ENCODE data around the gene FXN.

Gene FXN

DNA sequence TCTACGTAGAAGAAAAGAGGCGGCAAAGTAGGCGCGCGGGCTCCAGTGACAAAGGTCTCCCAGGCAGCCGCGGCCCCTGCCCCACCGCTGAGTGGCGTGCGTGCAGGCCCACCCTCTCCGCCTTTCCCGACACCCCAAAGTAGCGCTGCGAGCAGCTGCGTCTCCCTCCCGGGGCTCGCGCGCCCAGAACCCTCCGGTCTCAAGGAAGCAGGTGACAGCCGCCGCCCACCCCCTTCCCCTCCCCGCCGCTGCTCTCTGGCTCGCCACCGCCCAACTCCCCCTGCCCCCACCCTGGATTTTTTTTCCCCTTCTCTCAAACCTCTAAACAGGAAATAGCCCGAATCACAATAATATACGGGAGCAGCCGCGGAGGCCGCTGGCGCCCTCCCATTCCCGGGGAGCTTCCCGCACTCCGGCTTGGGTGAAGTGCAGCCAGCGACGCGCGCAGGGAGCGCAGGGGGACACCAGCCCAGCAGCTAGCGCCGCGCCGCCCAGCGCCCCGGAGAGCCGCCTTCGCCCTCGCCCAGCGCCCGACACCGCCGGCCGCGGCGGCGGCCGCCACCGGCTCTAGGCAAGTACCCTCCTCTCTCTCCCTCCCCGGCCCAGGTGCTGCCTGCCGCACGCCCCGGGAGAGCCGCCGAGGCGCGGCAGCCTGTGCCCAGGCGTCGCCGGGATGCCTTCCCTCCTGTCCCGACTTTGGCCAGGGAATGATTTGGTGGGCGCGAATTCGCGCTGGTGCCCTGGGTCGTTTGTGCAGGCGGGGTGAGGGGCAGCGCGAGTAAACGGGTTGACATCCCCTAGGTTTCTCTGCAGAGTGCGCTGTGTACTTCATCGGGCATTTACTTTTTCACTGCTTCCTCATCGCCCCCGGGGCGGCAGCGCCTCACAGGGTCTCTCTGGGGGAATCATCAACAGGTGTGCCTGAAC, 85.9 kb downstream of the FXN start:
- peak; percentile 54 for DNase-seq
- in situ Hi-C loops (cut with HindIII; ENCODE audit: low pct_ligation_motif_present, low pct_unique_long_range_greater_than_20kb, low sequenced_read_pairs): no loop called here

- peak; percentile 74 for DNase-seq
- in situ Hi-C loops (cut with HindIII; ENCODE audit: low pct_ligation_motif_present, low pct_unique_long_range_greater_than_20kb, low sequenced_read_pairs): no loop called here
Observed at GRCh38 chr9:69122082-69122548, 86.6 kb downstream of the FXN start.

DNA sequence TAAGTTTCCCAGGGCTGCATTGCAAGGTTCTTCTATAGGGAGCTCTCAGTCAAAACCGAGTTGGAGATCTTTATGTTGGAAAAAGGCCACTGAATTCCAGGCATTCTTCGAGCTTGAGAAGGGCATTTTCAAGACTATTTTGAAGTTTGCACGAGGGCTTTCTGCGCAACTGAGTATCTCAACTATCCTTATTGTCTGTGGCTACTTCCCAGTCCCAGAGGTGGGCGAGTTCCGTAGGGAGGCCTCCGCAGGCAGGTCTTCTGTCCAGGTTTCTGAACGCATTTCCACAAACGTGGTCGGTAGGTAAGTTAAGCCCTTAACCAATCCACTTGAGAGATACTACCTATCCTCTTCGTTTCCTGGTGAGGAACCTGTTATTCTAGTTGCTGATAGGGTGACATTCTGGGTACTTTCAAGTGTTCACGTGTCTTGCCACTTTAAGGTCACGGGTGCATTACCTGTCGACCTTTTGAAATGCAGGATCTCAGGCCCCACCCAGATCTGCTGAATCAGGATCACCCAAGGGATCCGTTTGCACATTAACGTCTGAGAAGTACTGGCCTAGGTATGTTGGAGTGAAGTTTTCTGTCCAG, 87.1 kb downstream of the FXN start:
- DNase-seq: peak; percentile 74
- in situ Hi-C loops (cut with HindIII; ENCODE audit: low pct_ligation_motif_present, low pct_unique_long_range_greater_than_20kb, low sequenced_read_pairs): no loop called here

DNA sequence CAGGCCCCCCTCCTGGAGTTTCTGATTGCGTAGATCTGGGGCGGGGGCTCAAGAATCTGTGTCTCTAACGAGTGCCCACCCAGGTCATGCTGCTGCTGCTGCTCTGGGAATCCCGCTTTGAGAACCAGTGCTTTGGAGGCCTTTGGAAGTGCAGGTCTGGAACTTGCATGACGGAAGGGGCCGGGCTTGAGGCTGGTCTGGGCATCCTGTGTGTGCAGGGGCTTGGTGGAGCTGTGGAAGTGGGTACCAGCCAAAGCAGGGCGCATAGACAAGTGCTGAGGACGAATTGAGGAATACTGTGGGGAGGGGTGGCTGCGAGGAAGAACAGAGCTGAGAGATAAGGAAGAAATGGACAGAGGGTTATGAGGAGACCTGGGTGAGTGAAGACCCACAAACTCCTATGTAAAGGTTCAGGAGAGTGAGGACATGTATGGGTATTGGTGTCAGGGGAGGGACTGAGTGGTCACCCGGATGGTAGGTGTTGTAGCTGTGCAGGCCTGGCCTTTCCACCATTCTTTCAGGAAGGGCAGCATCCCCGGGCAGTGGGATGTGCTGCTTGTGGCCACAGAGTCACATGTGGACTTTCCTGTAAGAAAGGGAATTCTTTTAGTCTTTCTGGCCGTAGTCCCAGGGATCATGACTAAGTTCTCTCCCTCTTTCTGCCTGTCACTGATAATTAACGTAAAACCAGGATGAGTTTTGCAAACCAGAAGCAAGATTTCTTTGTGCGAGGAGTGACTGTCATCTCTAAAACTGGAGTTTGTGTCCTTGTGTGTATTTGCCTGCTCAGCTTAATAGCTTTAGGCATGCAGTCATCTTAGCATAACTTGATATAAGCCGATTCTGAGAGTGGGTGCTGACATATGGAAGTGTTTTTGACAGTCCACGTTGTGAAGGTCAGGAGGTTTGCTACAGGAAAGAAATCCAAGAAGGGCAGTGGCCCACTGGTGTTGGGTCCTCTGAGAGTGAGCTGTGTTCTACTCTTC, 95.2 kb downstream of the FXN start:
- peak; percentile 74 for DNase-seq
- in situ Hi-C loops (cut with HindIII; ENCODE audit: low pct_ligation_motif_present, low pct_unique_long_range_greater_than_20kb, low sequenced_read_pairs): no loop called here

DNA sequence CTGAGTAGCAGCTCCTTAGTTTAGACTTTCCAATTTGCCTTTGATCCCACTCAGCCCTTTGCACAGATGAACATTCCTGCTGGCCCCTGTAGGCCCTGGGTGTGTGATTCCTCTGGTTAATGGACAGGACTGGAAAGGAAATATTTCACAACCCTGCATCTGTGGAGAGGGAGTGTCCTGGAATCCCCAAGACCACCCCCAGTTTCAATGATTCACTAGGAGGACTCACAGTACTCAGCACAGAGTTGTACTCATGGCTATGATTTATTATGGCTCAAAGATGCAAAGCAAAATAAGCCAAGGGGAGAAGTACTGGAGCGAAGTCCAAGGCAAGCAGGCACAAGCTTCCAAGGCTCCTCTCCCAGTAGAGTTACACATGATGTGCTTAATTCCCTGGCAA, 96.1 kb downstream of the FXN start:
- in situ Hi-C loops (cut with HindIII; ENCODE audit: low pct_ligation_motif_present, low pct_unique_long_range_greater_than_20kb, low sequenced_read_pairs): no loop called here
- peak; percentile 92 for DNase-seq

GRCh38 chr9:69132361-69132760, 96.8 kb downstream of the FXN start:
- DNase-seq: no peak
- in situ Hi-C loops (cut with HindIII; ENCODE audit: low pct_ligation_motif_present, low pct_unique_long_range_greater_than_20kb, low sequenced_read_pairs): no loop called here

DNA sequence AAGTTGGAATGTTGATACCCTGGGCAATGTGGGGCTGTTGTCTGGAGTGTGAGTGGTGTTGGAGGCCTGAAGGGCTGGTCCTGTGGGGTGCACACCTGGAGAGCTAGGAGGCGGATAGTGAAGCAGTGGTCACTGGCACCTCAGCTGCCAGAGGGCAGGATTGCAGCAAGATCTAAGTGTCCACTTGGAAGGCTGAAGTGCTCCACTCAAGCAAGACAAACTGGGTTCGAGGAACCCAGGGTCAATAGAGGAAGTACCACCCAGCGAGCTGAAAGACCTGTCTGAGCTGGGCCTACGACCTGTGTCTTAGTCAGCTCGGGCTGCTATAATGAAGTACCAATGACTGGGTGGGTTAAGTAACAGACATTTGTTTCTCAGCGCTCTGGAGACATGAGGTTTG, 98.9 kb downstream of the FXN start:
- DNase-seq: no peak
- in situ Hi-C loops (cut with HindIII; ENCODE audit: low pct_ligation_motif_present, low pct_unique_long_range_greater_than_20kb, low sequenced_read_pairs): no loop called here

DNA sequence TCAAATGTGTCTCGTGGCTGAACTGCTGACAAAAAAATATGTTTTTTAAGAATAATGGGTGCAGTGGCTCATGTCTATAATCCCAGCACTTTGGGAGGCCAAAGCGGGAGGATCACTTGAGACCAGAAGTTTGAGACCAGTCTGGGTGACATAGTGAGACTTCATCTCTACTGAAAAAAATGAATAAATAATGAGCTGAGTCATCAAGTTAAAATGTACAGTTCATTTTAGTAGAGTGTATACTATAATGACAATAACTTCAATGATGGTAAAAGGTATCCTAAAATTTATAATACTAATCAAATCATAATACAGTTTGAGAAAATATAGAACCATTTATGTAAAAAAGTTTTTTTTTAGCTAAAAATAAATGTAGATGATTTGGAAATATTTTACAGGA, 100.6 kb downstream of the FXN start:
- no peak for DNase-seq
- in situ Hi-C loops (cut with HindIII; ENCODE audit: low pct_ligation_motif_present, low pct_unique_long_range_greater_than_20kb, low sequenced_read_pairs): no loop called here

DNA sequence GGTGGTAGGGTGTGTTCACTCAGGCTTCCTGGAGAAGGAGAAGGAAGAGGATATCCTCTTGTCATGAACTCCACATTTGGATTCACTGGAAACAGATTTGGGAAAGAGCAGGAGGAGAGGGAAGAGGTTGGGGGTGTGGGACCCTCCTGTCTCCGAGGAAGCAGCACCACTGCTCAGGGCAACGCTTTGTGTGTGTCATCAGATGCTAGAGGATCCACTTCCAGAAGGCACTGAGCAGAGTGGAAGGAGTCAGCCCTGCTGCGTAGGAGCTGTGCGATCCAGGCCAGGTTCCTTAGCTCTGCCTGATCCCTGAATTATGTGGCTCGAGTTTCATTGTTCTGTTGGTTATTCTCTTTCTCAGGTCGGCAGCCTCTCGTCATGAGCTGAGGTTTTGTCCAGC, 101.2 kb downstream of the FXN start:
- DNase-seq: no peak
- in situ Hi-C loops (cut with HindIII; ENCODE audit: low pct_ligation_motif_present, low pct_unique_long_range_greater_than_20kb, low sequenced_read_pairs): no loop called here

DNA sequence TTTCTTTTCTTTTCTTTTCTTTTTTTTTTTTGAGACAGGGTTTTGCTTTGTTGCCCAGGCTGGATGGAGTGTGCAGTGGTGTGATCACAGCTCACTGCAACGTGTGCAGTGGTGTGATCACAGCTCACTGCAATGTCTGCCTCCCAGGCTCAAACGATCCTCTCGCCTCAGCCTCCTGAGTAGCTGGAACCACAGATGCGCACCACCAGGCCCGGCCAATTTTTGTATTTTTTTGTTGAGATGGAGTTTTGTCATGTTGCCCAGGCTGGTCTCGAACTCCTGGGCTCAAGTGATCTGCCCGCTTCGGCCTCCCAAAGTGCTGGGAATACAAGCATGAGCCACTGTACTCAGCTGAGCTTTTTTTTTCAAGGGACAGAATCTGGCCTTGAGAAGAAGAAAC, 101.8 kb downstream of the FXN start:
- no peak for DNase-seq
- in situ Hi-C loops (cut with HindIII; ENCODE audit: low pct_ligation_motif_present, low pct_unique_long_range_greater_than_20kb, low sequenced_read_pairs): no loop called here

- no peak for DNase-seq
- in situ Hi-C loops (cut with HindIII; ENCODE audit: low pct_ligation_motif_present, low pct_unique_long_range_greater_than_20kb, low sequenced_read_pairs): no loop called here
Observed at GRCh38 chr9:69139596-69139995, 104.0 kb downstream of the FXN start.

GRCh38 chr9:69140123-69140735, 104.7 kb downstream of the FXN start:
- DNase-seq: no peak
- in situ Hi-C loops (cut with HindIII; ENCODE audit: low pct_ligation_motif_present, low pct_unique_long_range_greater_than_20kb, low sequenced_read_pairs): no loop called here

GRCh38 chr9:69141851-69142250, 106.3 kb downstream of the FXN start:
- no peak for DNase-seq
- in situ Hi-C loops (cut with HindIII; ENCODE audit: low pct_ligation_motif_present, low pct_unique_long_range_greater_than_20kb, low sequenced_read_pairs): no loop called here

DNA sequence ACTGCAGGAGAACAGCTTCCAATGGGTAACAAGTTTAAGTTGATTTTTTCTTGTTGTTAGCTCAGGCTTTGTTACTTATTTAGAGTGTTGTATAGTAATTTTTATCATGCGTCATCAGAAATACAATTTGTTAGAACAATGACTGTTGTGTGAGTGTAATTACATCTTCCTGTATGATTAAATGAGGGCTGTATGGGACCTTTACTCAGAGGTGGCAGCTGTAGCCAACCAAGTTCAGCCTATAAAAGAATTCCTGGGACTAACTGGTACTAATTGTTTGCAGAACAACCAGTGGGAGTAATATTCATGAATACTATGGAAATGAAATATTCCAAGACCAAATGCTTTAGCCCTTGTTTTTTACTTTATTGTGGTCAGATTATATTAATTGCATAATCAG, 107.7 kb downstream of the FXN start:
- in situ Hi-C loops (cut with HindIII; ENCODE audit: low pct_ligation_motif_present, low pct_unique_long_range_greater_than_20kb, low sequenced_read_pairs): no loop called here

GRCh38 chr9:69145144-69145715, 109.7 kb downstream of the FXN start:
- no peak for DNase-seq
- in situ Hi-C loops (cut with HindIII; ENCODE audit: low pct_ligation_motif_present, low pct_unique_long_range_greater_than_20kb, low sequenced_read_pairs): no loop called here

More for the DNA sequence above, 107.7 kb downstream of the FXN start:
- no peak for DNase-seq

DNA sequence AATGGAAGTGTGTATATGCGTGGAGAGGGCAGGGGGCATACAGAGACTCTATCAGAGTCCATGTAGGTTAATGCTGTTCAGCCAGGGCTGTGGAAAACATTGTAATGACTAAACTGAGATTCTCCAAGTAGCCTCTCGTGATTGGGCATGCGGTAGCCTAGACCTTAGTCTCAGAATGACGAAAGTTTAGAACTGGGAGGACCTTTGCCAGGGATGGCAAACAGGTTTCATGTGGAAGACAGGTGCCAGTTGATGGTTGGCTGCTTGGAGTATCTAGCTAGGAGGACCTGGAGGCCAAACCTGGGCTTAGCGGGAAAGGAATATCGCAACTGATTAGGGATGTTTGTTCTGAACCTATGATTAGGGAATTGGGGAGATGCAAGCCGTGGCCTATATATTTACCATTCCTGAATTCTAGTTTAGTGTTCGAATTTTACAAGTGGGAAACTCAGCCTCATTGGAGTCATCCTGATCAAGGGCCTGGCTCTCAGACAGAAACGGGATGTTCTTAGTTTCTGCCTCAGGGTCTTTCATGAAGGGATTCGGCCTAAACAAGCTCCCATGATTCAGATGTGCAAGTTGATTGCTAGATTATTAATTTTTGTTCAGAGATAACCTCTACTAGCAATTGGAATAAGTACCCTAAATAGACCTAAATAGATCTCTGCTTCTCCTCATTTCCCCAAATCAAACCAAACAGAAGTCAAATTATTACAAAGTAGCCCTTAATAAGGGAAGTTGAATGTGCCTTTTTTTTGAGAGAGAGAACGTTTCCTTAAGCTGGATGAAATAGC, 111.7 kb downstream of the FXN start:
- in situ Hi-C loops (cut with HindIII; ENCODE audit: low pct_ligation_motif_present, low pct_unique_long_range_greater_than_20kb, low sequenced_read_pairs): no loop called here
- no peak for DNase-seq

- no peak for DNase-seq
- in situ Hi-C loops (cut with HindIII; ENCODE audit: low pct_ligation_motif_present, low pct_unique_long_range_greater_than_20kb, low sequenced_read_pairs): no loop called here
Observed at GRCh38 chr9:69149321-69149807, 113.8 kb downstream of the FXN start.

All from ACHN (cell line).